GM21367 (cell line): Measurements from ENCODE around the gene SMG6.
"Not testable (repeated sequence)": the region's sequence is repeated elsewhere in the genome, so short reads cannot be mapped to it uniquely, and the experiment has no call there.

ENCODE experiments used
- ATAC-seq: cut with Tn5 transposase; IDR thresholded peaks from one replicate; pipeline ENCODE4 v1.9.1; 2021; ENCODE audit not compliant: unreplicated experiment

The SMG6 gene

DNA sequence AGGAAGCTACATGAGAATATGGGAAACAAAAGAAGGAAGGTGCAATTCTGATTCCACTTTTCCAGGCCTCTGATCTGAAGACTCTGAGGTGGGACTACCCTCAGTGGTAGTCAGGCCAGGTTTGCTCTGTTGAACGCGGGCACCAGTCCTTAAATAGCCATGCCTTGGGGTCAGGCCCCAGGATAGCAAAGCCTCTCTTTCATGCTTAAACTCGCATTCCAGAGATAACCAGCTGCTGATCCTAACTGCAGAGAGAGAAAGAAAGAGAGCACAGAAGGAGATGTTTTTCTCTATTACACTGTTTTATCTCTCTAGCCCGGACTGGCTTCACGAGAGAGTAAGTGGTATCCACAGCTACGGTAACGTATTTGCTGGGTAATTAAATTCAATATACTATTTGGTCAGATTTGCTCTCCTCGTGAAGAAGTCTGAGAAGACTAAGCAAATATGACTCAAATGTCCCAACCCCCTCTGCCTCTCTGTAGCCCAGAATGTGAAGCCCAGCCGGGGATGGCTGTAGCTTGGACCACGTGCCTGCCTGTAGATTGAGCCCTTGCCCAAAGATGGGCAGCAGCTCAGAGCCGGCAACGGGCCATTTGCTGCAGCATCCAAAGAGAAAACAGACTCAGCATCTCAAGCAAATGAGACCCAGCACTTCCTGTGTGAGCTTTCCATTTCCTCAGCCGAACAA, 122.2 kb downstream of the SMG6 start:
- no peak for ATAC-seq

DNA sequence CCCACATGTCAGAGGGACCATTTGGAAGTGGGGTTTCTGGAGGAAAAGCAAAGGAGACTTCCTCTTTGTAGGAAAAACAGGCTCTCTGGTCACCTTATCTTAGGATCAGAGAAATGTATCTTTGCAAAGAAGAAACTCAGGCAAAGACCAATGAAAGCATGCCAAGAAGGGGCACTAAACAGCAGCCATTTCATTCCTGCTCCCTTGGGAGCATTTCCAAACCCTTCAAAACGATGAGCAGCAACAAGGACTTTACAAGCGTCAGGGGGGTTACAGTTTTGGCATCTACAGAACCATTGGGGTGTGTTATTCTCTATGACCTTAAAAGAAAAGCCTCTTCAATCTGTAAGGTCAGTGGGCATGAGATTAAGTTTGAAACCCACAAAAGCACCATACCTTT, 122.8 kb downstream of the SMG6 start:
- no peak for ATAC-seq

DNA sequence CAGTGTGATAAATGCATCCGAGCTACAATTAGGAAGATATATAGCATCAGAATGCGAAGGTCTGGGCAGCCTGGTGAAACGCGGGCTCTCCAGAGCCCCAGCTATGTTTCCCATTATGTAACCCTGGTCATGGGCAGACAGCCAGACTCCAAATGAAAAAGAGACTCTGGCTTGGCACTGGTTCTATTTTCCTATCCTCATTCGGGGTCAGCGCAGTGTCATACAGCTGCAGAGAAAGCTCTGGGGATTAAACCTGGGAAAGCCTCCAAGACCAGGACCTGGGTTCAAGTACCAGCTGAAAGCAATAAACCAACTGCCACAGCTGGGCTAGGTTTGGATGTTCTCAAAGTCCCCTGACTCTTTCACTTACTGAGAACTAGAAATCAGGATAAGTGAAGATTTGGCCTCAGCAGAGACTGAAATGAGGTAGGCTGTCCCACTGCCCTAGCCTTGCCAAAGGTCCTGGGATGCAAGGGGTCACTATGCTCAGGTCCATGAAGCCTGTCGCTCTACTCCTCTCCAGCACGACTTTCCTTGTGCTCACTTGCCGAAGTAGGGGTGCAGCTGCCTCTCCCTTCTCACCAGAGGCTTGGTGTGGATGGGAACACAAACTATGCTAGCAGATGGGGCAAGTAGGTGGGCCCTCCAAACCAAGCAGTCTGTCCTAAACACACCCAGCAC, 123.8 kb downstream of the SMG6 start:
- no peak for ATAC-seq

DNA sequence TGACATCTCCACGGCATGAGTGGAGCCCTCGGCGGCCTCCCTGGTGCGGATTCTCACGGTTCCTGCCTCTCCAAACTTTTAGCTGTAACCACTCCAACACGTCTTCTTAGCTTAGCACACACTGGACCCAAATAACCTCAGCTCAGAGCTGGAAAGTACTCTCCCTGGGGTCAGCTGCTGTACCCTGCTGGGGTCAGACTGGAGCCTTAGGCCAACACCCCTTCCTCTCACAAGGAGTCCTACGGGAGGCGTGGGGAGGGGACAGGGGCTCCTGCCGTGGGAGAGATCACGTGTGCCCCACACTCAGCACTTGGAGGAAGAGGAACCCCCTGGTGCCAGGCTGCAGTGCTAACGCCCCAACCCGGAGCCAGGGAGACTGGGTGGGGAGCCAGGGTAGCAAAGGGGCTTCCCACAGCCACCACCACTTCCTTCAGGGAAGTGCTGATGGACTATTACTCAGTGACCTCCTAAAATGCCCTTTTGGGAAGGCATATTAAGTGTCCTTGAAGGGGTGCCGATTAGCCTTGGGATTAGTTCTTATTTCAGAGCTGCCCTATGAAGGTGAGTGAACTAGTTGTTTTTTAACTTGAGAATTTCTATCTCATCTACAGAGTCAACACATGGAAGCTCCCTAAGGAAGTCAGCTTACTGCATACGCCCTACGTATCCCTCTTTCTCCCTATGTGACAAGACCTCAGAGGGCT, 124.6 kb downstream of the SMG6 start:
- ATAC-seq, result no peak

DNA sequence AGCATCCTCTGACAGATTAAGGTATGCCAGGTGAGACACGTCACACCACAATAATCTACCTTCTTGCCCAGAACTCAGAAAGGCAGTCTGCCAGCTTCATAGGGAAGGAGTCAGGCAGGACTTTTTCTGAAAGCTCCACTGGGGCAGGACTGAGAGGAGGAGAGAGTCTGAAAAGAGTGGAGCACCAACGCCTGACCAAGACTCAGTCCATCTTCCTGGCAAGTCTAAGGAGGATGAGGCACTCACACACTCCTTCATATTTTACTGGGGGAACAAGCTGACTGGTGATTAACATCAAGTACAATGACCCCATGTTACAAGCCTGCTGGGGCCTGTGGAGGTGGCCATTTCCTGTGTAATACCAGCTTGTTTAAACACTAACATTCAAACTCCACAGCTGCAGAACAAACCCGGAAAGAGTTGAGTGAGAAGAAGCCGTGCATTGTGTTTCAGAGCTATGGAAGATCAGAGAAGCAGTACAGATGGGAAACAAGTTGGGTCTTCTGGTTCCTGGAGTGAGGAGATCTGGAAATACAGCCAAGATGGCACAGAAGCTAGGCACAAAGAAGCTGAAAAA, 126.3 kb downstream of the SMG6 start:
- ATAC-seq, result no peak

DNA sequence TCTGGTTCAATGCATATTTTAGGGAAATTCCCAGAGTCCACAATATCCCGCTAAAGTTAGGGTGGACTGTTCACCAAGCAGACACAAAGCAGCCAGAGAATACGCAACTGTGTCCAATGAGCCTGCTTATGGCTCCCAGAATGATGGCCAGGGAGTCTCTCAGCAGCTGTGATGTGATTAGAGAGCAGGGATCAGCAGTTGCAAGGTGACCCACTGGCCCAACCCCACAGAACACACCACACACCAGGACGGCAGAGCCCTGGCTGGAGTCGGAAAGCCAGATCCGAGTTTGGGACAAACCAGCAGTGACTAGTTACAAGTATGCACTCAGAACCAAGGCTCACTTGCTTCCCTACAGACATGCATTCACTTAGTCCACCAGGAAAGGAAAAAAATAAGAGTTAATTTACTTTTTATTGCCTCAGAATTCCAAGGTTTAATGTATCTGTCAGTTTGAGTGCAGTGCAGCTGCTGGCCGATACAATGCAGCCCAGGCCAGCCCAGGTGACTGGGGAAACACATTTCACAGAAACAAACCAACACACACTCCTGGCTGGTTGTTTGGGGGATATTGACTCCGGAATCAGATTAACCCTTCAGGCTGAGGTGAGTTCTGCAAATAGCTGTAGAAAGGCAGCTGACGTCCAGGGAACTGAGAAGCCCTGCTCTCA, 127.0 kb downstream of the SMG6 start:
- no peak for ATAC-seq

DNA sequence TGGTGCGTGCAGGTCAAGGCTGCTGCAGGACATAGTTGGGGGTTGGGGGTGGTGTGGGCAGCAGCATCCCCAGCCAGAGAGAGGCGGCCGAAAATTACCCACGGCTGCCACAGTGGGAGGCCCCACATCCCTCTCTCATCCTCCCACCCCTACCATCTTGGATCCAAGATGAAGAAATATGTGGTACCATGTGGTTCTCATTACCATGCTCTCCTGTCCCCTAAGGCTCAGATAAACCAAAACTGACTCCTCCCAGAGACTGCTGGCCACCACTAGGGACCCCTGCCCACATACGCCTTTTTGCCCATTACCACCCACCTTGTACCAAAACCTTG, 128.3 kb downstream of the SMG6 start:
- no peak for ATAC-seq

DNA sequence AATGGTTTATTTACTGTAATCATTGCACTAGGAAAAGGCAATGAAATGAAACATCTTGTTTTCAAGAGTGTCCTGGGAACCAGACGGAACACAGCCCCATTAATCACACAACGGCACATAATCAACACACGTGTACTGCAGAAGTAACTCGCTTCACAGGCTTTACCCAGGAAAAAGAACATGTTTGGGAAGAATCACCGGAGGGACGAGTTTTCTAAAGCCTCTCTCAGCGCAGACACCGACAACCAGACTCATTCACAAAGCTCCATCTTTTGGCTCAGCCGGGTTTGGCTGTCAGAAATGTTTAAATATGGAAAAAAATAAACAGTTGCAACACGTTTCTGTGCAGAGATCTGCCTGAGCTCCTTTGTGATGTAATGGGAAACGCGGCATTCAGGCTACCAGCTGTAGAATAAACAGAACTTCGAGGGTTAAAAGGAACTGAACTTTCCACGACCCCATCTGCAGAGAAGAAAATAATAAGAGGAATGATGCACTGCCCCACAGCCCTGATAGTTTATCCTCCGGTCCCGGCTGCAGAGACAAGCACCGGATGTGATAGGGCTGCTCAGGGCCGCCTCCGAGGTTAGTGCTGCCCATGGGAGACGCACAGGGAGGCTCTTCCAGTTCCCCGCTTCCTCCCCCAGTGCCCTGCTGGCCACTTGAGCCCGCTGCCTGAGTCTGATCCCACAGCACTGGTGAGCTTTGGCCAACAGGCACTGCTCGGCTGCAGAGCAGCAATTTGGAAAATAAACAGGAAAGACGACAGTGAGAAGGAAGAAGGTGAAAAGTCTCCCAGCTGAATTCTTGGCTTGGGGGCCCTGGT, 128.9 kb downstream of the SMG6 start:
- no peak for ATAC-seq

DNA sequence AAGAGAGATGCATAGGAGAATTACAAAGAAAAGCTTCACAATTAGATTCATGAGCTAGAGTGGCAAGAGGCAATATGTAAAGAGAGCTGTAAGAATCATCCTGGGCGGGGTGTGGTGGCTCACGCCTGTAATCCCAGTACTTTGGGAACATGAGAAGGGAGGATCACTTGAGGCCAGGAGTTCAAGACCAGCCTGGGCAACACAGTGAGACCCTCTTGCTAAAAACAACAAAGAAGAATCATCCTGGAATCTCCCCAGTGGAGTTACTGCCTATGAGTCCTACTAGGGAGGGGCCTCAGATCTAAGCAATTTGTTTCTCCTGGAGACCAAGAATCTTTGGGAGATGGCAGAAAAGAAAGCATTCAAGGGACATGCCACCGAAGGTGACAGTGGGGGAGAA, 129.6 kb downstream of the SMG6 start:
- no peak for ATAC-seq

DNA sequence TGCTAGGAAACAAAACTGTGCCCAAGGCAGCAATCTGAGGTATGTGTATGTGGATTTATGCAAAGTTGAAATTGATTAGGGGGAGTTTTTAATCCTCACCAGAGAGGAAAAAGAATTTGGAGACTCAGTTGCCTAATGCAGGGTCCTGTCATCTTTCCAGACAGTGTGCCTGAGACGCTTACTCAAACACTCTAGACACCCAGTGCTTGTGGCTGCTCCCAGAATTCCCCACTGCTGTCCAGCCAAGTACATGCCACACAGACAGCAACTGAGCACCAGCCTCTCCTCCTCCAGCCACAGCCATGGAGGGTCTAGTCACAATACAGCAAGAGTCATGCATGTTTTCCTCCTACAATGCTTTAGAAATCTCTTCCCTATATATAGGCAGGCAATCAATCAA, 130.6 kb downstream of the SMG6 start:
- no peak for ATAC-seq

DNA sequence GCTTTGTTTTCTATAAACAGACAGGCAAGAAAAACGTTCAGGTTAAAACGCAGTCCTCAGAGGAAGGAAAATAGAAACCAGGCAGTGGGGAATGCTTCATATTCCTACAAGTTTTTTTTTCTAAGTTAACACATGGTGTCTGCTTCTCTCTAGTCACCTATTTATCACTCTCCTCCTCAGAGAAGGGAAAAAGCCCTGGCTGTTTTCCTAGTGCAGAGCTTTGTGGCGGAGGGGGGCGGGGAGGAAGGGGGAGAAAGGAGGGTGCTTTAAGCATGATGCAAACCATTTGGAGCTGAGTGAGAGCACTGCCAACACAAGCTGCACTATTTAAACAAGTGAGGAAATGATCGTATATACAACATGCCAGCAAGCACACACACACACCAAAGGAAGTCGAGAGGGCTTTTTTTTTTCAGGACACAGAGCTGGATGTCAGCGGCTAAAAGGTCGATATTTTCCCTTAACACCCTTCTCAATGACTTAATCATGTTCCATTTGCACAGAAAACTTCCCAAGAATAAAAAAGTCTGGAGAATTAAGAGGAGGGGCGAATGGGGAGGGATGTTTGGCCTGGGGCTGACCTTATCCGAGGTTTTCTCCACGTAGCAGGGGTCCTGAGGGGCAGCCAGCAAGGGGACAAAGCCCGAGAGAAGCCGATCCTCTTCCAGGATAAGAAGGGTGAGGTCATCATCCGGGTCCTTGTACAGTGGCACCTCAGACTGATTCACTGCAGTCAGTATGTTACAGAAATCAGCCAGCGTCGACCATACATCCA, 131.3 kb downstream of the SMG6 start:
- ATAC-seq, result no peak

DNA sequence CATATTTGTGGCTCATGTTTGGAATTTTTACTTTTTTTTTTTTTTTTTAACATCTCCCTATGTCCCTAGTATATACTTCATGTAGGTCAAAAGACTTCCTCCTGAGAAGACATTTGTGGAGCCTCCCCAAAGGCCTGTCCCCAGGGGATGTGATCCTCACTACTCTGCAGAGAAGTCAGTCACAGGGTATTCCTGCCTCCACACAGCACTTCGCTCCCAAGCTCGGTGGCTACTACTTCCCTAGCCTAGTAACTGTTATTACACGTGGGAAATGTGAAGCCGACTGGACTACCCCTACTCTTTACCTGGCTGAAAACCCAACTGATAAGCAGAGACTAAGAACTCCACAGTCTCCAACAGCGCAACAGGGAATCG, 131.9 kb downstream of the SMG6 start:
- no peak for ATAC-seq

DNA sequence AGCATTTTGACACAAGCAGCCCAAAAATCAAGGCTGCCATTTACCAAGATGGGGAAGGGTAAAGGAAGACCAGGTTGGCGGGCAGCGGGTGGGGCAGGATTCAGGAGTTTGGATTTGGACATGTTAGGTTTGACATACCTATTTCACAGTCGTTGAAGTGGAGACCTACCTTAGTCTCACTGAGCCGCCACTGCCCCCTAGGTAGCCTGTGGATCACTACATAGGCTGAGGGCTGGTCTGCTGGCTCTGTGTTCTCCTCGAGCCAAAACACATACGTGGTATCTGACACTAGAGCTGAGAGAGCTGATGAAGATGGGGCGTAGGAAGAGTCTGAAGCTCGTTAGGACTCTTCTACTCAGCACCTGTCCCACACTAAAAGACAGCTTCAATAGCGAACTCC, 133.6 kb downstream of the SMG6 start:
- ATAC-seq, result no peak

DNA sequence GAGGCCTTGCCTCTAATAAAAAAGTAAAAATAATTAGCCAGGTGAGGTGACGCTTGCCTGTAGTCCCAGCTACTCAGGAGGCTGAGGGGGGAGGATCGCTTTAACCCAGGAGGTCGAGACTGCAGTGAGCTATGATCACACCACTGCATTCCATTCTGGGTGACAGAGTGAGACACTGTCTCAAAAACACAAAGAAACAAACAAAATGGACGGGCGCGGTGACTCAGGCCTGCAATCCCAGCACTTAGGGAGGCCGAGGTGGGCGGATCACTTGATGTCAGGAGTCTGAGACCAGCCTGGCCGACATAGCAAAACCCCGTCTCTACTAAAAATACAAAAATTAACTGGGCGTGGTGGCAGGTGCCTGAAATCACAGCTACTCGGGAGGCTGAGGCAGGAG, 137.9 kb downstream of the SMG6 start:
- not testable (repeated sequence) for ATAC-seq

DNA sequence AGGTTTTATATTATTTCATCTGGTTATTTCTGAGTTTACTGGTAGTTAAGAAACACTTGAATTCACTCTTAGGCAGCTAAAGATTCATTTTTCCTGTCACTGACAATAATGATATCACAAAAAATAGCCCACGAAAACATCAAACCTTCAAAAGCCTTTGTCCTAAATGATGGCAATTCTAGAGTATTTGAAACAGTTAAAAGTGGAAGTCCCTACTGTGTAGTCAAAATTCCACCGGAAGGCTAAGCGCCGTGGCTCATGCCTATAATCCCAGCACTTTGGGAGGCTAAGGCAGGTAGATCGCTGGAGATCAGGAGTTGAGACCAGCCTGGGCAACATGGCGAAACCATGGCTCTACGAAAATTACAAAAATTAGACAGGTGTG, 145.2 kb downstream of the SMG6 start:
- ATAC-seq, result no peak

DNA sequence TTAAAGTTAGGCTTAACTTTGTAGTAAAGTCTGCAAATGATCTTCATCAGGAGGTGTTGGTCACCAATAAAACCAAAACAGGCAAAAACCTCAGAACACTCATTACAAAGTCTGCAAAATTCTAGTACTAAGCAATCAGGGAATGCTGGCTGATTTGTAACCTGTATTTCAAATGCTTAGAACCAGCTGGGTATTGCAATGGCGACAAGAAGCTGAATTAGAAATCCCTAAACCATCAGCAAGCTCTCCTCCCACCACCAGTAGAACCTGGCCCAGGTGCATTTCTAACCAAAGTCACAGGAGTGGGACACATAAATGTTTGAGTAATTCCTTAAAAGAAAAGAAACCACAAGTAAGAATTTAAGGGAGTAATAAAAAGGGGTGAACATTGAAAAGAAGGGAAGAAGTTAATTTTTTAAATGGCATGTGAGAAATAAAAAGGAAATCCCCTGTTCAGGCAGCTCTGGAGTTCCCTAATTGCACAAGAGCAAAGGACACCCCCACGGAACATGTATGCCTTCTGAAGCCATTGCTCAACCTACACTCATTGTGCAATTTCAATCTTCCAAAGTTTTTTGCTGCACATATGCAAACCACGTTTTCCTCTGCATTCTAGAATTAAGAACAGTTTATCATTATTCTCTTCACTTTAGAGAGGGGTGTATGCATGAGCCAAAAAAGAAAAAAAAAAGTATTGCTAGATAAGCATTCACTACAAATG, 145.8 kb downstream of the SMG6 start:
- no peak for ATAC-seq

DNA sequence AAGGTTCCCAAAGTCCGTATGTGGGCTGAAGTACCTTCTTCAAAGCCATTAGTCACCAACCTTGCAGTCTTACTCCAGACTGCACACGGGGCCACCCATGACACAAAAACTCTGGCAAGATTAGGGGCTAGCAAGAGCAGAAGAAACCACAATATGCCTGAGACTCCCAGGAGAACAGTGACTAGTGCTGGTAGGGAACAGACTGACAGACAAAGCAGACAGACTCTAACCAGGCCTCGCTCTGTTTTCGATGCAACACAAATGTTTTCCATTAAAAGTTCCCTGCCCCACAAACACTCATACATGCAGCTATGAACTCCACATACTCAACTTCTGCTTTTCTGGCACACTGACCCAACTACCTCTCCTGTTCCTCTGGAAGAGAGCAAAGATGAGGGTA, 146.5 kb downstream of the SMG6 start:
- ATAC-seq, result no peak

DNA sequence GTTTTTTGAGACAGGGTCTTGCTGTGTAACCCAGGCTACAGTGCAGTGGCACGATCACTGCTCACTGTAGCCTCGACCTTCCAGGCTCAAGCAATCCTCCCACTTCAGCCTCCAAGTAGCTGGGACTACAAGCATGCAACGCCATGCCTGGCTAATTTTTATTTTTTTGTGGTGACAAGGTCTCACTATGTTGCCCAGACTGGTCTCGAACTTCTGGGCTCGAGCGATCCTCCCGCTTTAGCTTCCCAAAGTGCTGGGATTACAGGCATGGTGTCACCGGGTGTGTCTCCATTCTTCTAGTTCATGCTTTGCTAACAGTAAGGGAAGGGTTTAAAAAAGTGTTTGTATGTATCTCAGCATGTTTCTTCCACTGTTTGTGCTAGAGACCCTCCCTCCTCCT, 146.9 kb downstream of the SMG6 start:
- no peak for ATAC-seq

DNA sequence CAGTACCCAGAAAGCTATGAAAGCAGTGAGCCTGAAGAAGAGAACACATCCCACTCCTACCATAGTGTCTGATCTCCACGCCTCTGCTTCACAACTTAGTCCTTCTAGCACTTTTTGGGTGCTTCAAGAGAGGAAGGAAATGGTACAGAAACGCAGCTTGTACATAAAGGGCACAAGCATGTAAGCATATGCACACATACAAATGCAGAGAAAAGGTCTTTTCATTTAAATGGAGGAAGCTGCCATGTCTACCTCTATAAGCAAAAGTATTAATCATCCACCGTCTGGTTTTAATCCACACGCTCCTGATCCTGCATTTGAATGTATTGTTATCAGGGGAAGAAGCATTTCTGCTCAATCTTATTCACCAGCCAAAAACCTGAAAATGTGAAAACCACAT, 148.0 kb downstream of the SMG6 start:
- no peak for ATAC-seq
